ENCODE results near the gene MCRS1. TPM values are rescaled to one million over a fixed set of nuclear protein-coding genes. Genes with fewer than 3 reads are reported as not detected.
A peak's percentile ranks its signal among the peaks of the same experiment; 100 is the strongest.

Gene MCRS1
- total RNA-seq, 1 experiment from 2014 or later: 86.8 TPM

GRCh38 chr12:49584591-49584990 is 16.6 kb upstream of the MCRS1 start:
- no peak for DNase-seq
- Histone ChIP-seq H3K27ac (ENCODE audit: low read length) (no peak overlapping the region), H3K9ac (ENCODE audit: low read length) (no peak overlapping the region), H3K79me2 (ENCODE audit: low read length) (no peaks in the 10 kb centered on the region), H3K4me3 (ENCODE audit: low read length) (no peak overlapping the region), H4K20me1 (ENCODE audit: low read length) (no peaks in the 10 kb centered on the region), H3K9me3 (ENCODE audit: low read length) (no peaks in the 10 kb centered on the region), H2AFZ (ENCODE audit: low read length) (no peak overlapping the region), H3K9me2 (replicated peaks; ENCODE audit: low read length) (no peaks in the 10 kb centered on the region), H3K4me1 (ENCODE audit: insufficient read depth, low read length) (no peaks in the 10 kb centered on the region; the same call in 1 of the 2 replicates), H3F3A (ENCODE audit: low read length, unreplicated experiment) (no peaks in the 10 kb centered on the region), H3K27me3 (ENCODE audit: low read length) (no peaks in the 10 kb centered on the region), H3K36me3 (ENCODE audit: low read depth, low read length) (peaks cover 10% of the 10 kb centered on the region; the same call in 1 of the 2 replicates), H3K4me2 (ENCODE audit: low read length) (no peak overlapping the region)
- no TSS peak for BruUV-seq (replicated peaks)
- TF ChIP-seq EZH2 (IDR thresholded peaks at IDR 0.05; ENCODE audit: low read length, unreplicated experiment): no peak
- TF ChIP-seq EZH2phosphoT487 (IDR thresholded peaks at IDR 0.05; ENCODE audit: borderline replicate concordance, low read length): no peak
- TF ChIP-seq, protein P1, sequence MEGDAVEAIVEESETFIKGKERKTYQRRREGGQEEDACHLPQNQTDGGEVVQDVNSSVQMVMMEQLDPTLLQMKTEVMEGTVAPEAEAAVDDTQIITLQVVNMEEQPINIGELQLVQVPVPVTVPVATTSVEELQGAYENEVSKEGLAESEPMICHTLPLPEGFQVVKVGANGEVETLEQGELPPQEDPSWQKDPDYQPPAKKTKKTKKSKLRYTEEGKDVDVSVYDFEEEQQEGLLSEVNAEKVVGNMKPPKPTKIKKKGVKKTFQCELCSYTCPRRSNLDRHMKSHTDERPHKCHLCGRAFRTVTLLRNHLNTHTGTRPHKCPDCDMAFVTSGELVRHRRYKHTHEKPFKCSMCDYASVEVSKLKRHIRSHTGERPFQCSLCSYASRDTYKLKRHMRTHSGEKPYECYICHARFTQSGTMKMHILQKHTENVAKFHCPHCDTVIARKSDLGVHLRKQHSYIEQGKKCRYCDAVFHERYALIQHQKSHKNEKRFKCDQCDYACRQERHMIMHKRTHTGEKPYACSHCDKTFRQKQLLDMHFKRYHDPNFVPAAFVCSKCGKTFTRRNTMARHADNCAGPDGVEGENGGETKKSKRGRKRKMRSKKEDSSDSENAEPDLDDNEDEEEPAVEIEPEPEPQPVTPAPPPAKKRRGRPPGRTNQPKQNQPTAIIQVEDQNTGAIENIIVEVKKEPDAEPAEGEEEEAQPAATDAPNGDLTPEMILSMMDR (conservative IDR thresholded peaks at IDR 0.05; ENCODE audit: low read depth, low read length): no peak
- intact Hi-C loops (cut with micrococcal nuclease): no loop called here
- ATAC-seq: no peak
- ChIA-PET POLR2A (ENCODE audit: unreplicated experiment) (no interaction called here), CTCF (no interaction called here)

DNA sequence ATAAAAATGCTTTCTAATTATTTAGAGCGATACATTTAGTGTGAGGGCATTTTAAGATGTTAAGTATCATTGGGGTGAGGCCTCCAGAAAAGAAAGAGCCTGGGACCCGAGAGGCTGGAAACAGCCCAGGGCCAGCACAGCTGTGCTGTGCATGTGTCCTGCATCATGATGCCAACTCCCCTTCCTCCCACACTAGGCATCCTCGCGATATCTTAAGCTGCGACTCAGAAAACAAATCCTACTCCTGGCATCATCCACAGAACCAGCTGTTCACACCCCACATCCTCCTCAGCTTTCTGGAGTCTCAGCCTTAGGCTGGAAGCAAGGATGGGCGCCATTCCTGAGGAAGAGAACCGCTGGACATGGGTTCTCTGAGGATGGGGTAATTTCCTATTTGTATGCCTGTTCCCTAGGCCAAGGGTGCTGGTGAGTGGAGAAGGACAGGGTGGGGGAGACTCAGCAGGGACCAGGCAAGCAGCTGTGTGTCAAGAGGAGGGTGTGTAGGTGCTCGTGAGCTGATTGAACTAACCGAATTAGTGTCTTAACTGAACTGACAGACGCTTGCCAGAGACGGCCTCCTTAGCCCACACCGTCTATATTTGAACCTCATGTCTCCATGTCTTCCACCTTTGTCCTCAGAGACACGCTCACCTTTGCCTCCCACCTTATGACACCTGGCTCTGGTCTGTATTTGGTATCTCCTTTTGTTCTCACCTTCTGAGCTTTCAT is 15.6 kb upstream of the MCRS1 start:
- no peaks in the 10 kb centered on the region for H3K79me2 ChIP-seq (ENCODE audit: low read length)
- no peaks in the 10 kb centered on the region for H4K20me1 ChIP-seq (ENCODE audit: low read length)
- DNase-seq (no peak), ATAC-seq (peak; percentile 9; the same call in 1 of the 2 replicates)
- H3K4me3 ChIP-seq (ENCODE audit: low read length): no peak overlapping the region
- no TSS peak for BruUV-seq (replicated peaks)
- ChIA-PET CTCF (no interaction called here), POLR2A (ENCODE audit: unreplicated experiment) (interaction anchor here (0.7 kb wide), 1 partner anchor 370 kb away, joined by 3 read pairs; no protein-coding TSS in a partner anchor)
- no peak for TF ChIP-seq EZH2 (IDR thresholded peaks at IDR 0.05; ENCODE audit: low read length, unreplicated experiment)
- TF ChIP-seq EZH2phosphoT487 (IDR thresholded peaks at IDR 0.05; ENCODE audit: borderline replicate concordance, low read length): no peak
- TF ChIP-seq, protein P1 (conservative IDR thresholded peaks at IDR 0.05; ENCODE audit: low read depth, low read length): no peak
- no peaks in the 10 kb centered on the region for H3K27me3 ChIP-seq (ENCODE audit: low read length)
- H3K9ac ChIP-seq (ENCODE audit: low read length): no peak overlapping the region
- intact Hi-C loops (cut with micrococcal nuclease): no loop called here
- no peaks in the 10 kb centered on the region; the same call in 1 of the 2 replicates for H3K4me1 ChIP-seq (ENCODE audit: insufficient read depth, low read length)
- no peaks in the 10 kb centered on the region for H3K9me2 ChIP-seq (replicated peaks; ENCODE audit: low read length)
- no peak overlapping the region for H3K4me2 ChIP-seq (ENCODE audit: low read length)
- no peak overlapping the region for H2AFZ ChIP-seq (ENCODE audit: low read length)
- H3K9me3 ChIP-seq (ENCODE audit: low read length): no peaks in the 10 kb centered on the region
- H3F3A ChIP-seq (ENCODE audit: low read length, unreplicated experiment): no peaks in the 10 kb centered on the region
- H3K36me3 ChIP-seq (ENCODE audit: low read depth, low read length): peaks cover 10% of the 10 kb centered on the region; the same call in 1 of the 2 replicates
- H3K27ac ChIP-seq (ENCODE audit: low read length): no peak overlapping the region

GRCh38 chr12:49582850-49583249 is 14.9 kb upstream of the MCRS1 start:
- Histone ChIP-seq H3K9me3 (ENCODE audit: low read length) (no peaks in the 10 kb centered on the region), H3K4me2 (ENCODE audit: low read length) (no peak overlapping the region), H3K9ac (ENCODE audit: low read length) (no peak overlapping the region), H3K36me3 (ENCODE audit: low read depth, low read length) (peaks cover 10% of the 10 kb centered on the region; the same call in 1 of the 2 replicates), H4K20me1 (ENCODE audit: low read length) (no peaks in the 10 kb centered on the region), H3K79me2 (ENCODE audit: low read length) (no peaks in the 10 kb centered on the region), H3F3A (ENCODE audit: low read length, unreplicated experiment) (no peaks in the 10 kb centered on the region), H3K9me2 (replicated peaks; ENCODE audit: low read length) (no peaks in the 10 kb centered on the region), H3K27me3 (ENCODE audit: low read length) (no peaks in the 10 kb centered on the region), H3K4me3 (ENCODE audit: low read length) (no peak overlapping the region), H3K4me1 (ENCODE audit: insufficient read depth, low read length) (no peaks in the 10 kb centered on the region; the same call in 1 of the 2 replicates), H2AFZ (ENCODE audit: low read length) (no peak overlapping the region), H3K27ac (ENCODE audit: low read length) (no peak overlapping the region)
- TF ChIP-seq EZH2phosphoT487 (IDR thresholded peaks at IDR 0.05; ENCODE audit: borderline replicate concordance, low read length) (no peak), EZH2 (IDR thresholded peaks at IDR 0.05; ENCODE audit: low read length, unreplicated experiment) (no peak)
- TF ChIP-seq, protein P1 (conservative IDR thresholded peaks at IDR 0.05; ENCODE audit: low read depth, low read length): no peak
- no TSS peak for BruUV-seq (replicated peaks)
- no peak for DNase-seq
- intact Hi-C loops (cut with micrococcal nuclease): no loop called here
- no peak for ATAC-seq
- CTCF ChIA-PET: no interaction called here
- POLR2A ChIA-PET (ENCODE audit: unreplicated experiment): no interaction called here

Data from PC-3 (cell line).